ENCODE results near the gene ERBB4.

Gene ERBB4

DNA sequence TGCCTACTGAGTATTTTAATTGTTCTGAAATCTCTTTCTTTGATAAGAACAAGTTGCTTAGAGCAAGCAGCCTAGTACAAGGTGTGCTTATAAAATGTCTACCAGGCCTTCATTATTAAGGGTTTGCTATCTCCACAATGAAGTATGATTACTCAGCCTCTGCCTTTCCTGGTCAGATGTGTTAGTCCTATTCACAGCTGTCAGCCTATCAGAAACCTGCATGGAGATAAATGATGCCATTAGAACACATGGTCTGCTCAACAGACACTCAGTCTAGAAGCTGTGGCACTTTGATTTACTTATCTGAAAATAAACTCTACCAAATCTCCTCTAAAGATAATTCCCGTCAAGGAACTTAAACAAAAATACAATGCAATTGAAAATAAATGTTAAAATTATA is 448.7 kb downstream of the ERBB4 start:
- Histone ChIP-seq H3K9me3 (ENCODE audit: control insufficient read depth, low read length) (no peaks in the 10 kb centered on the region), H3K79me2 (no peaks in the 10 kb centered on the region), H3K4me3 (ENCODE audit: low read depth, low read length) (no peak overlapping the region), H3K4me1 (no peaks in the 10 kb centered on the region), H3K9ac (no peak overlapping the region), H2AFZ (no peak overlapping the region), H3K27ac (no peak overlapping the region), H3K4me2 (ENCODE audit: low read length) (no peak overlapping the region), H3K27me3 (ENCODE audit: control insufficient read depth, insufficient read depth, low read length) (no peaks in the 10 kb centered on the region), H3K36me3 (ENCODE audit: control insufficient read depth, insufficient read depth, low read length) (no peaks in the 10 kb centered on the region)
- TF ChIP-seq, protein P1, sequence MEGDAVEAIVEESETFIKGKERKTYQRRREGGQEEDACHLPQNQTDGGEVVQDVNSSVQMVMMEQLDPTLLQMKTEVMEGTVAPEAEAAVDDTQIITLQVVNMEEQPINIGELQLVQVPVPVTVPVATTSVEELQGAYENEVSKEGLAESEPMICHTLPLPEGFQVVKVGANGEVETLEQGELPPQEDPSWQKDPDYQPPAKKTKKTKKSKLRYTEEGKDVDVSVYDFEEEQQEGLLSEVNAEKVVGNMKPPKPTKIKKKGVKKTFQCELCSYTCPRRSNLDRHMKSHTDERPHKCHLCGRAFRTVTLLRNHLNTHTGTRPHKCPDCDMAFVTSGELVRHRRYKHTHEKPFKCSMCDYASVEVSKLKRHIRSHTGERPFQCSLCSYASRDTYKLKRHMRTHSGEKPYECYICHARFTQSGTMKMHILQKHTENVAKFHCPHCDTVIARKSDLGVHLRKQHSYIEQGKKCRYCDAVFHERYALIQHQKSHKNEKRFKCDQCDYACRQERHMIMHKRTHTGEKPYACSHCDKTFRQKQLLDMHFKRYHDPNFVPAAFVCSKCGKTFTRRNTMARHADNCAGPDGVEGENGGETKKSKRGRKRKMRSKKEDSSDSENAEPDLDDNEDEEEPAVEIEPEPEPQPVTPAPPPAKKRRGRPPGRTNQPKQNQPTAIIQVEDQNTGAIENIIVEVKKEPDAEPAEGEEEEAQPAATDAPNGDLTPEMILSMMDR (IDR thresholded peaks at IDR 0.05), result no peak

DNA sequence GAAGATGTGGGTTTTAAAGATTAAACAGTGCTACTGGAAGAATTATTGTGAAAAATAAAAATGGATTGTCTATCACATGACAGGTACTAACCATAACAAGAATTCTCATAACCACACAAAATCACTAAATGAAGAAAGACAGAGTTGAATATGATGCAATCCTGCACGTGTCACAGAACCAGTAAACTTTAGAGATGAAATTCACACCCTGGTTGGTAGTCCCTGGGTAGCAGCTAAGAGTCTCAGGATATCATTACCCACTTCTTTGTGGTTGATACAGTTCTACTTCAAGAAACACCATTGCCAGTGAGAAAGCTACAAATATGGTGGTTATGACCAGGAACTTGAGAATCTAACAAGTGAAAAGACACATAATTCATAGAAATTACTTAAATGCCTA is 450.2 kb downstream of the ERBB4 start:
- H3K4me2 ChIP-seq (ENCODE audit: low read length), result no peak overlapping the region
- H3K4me1 ChIP-seq, result no peaks in the 10 kb centered on the region
- H3K27ac ChIP-seq, result no peak overlapping the region

DNA sequence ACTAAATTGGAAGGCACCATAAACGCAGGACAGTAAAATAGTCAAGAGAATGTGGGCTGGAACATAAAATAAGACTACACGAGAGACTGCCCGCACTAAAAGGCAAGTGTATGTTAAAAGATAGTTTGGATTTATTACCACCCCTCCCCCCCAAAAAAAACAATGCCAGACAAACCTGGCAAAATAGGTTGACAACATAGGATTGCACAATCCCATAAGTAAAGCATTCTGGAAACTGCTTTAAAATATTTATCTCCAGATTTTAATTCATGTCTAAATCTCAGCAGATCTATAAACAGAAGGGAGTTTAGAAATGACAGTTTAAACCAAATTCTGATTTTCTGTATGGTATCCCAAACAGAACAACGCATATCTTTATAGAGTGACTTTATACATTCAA is 455.1 kb downstream of the ERBB4 start:
- no peaks in the 10 kb centered on the region for H3K36me3 ChIP-seq (ENCODE audit: control insufficient read depth, insufficient read depth, low read length)
- no peaks in the 10 kb centered on the region for H3K9me3 ChIP-seq (ENCODE audit: control insufficient read depth, low read length)
- no peak overlapping the region for H3K27ac ChIP-seq
- no peak overlapping the region for H2AFZ ChIP-seq
- H3K4me3 ChIP-seq (ENCODE audit: low read depth, low read length), result no peak overlapping the region
- no peaks in the 10 kb centered on the region for H3K79me2 ChIP-seq
- no peaks in the 10 kb centered on the region for H3K27me3 ChIP-seq (ENCODE audit: control insufficient read depth, insufficient read depth, low read length)
- TF ChIP-seq, protein P1 (IDR thresholded peaks at IDR 0.05), result no peak
- no peak overlapping the region for H3K4me2 ChIP-seq (ENCODE audit: low read length)
- H3K9ac ChIP-seq, result no peak overlapping the region
- H3K4me1 ChIP-seq, result no peaks in the 10 kb centered on the region

More for the DNA sequence above, 450.2 kb downstream of the ERBB4 start:
- Histone ChIP-seq H3K9ac (no peak overlapping the region), H2AFZ (no peak overlapping the region), H3K4me3 (ENCODE audit: low read depth, low read length) (no peak overlapping the region), H3K36me3 (ENCODE audit: control insufficient read depth, insufficient read depth, low read length) (no peaks in the 10 kb centered on the region), H3K27me3 (ENCODE audit: control insufficient read depth, insufficient read depth, low read length) (no peaks in the 10 kb centered on the region), H3K79me2 (no peaks in the 10 kb centered on the region), H3K9me3 (ENCODE audit: control insufficient read depth, low read length) (no peaks in the 10 kb centered on the region)
- TF ChIP-seq, protein P1 (IDR thresholded peaks at IDR 0.05), result no peak

- no peaks in the 10 kb centered on the region for H3K79me2 ChIP-seq
- TF ChIP-seq, protein P1 (IDR thresholded peaks at IDR 0.05), result no peak
- no peak overlapping the region for H3K4me3 ChIP-seq (ENCODE audit: low read depth, low read length)
- no peak overlapping the region for H3K9ac ChIP-seq
- no peaks in the 10 kb centered on the region for H3K27me3 ChIP-seq (ENCODE audit: control insufficient read depth, insufficient read depth, low read length)
- H3K36me3 ChIP-seq (ENCODE audit: control insufficient read depth, insufficient read depth, low read length), result no peaks in the 10 kb centered on the region
- H3K27ac ChIP-seq, result no peak overlapping the region
- H3K4me2 ChIP-seq (ENCODE audit: low read length), result no peak overlapping the region
- H3K4me1 ChIP-seq, result no peaks in the 10 kb centered on the region
- no peak overlapping the region for H2AFZ ChIP-seq
- no peaks in the 10 kb centered on the region for H3K9me3 ChIP-seq (ENCODE audit: control insufficient read depth, low read length)
These were observed 460.5 kb downstream of the ERBB4 start for GRCh38 chr2:212078103-212078502.

DNA sequence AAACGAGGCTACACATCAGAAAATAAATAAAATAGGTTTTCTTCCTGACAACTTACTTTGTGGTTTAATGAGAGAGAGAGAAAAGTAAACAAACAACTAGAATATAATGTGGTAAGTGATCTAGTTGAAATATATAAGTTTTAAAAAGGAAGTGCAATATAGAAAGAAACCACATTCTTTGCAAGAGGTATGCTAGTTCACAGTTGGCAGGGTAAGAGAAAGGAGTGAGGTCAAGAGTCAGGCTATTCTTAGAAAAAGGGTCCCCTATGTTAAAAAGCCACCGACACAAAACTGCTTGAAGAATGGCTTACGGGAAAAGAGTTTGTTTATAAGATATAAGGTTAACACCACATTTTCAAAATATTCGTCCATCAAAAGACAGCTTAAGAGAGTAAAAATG is 462.1 kb downstream of the ERBB4 start:
- Histone ChIP-seq H3K27me3 (ENCODE audit: control insufficient read depth, insufficient read depth, low read length) (no peaks in the 10 kb centered on the region), H2AFZ (no peak overlapping the region), H3K4me3 (ENCODE audit: low read depth, low read length) (no peak overlapping the region), H3K9me3 (ENCODE audit: control insufficient read depth, low read length) (no peaks in the 10 kb centered on the region), H3K36me3 (ENCODE audit: control insufficient read depth, insufficient read depth, low read length) (no peaks in the 10 kb centered on the region), H3K4me2 (ENCODE audit: low read length) (no peak overlapping the region), H3K9ac (no peak overlapping the region), H3K4me1 (no peaks in the 10 kb centered on the region), H3K79me2 (no peaks in the 10 kb centered on the region), H3K27ac (no peak overlapping the region)
- TF ChIP-seq, protein P1 (IDR thresholded peaks at IDR 0.05), result no peak
